ENCODE data around the gene ANKDD1A. TPM values are rescaled to one million over a fixed set of nuclear protein-coding genes. Genes with fewer than 3 reads are reported as not detected.

The ANKDD1A gene
- total and polyA plus RNA-seq, 2 experiments from 2014 or later, result 6.7 to 9.3 TPM

DNA sequence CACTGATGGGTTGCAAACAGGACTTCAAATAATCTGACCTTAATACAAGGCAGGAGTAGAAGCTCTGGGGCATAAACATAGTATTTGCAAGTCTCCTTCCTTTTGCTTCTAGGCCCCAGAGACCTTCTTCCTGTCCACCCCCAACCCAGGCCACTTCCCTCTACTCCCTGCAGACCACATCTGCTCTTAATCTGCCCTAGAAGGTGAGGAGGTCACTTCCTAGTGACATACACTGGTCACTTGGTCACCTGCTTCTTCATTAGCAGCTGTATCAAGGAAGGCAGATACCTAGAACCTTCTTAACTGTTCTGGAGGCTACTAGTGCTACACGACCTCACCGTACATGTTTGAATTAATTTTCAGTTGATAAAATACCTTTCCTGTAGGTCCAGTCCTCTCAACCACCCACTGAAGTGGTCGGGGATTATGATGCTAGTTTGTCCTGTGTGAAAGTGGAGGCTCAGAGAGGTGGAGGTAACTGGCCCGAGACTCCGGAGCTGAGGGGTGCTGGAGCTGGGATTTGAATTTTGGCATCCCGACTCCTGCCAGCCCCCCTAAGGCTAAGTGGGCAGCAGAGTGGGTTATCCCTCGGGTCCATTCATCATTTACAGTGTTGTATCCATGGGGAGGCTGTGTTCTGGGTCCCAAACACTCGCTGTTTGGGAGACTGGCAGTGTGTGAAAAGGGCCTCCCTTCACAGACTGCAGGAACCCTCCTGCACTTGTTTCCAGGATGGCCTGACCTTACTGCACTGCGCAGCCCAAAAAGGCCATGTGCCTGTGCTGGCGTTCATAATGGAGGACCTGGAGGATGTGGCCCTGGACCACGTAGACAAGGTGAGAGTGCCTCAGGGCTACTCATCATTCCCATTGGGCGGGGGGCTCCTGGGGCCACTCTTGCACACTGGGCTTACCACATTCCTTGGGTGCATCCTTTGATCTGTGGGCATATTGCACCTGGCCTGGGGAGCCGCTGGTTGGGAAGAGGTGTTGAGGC is 13.9 kb downstream of the ANKDD1A start (continued):
- TF ChIP-seq, protein P1, sequence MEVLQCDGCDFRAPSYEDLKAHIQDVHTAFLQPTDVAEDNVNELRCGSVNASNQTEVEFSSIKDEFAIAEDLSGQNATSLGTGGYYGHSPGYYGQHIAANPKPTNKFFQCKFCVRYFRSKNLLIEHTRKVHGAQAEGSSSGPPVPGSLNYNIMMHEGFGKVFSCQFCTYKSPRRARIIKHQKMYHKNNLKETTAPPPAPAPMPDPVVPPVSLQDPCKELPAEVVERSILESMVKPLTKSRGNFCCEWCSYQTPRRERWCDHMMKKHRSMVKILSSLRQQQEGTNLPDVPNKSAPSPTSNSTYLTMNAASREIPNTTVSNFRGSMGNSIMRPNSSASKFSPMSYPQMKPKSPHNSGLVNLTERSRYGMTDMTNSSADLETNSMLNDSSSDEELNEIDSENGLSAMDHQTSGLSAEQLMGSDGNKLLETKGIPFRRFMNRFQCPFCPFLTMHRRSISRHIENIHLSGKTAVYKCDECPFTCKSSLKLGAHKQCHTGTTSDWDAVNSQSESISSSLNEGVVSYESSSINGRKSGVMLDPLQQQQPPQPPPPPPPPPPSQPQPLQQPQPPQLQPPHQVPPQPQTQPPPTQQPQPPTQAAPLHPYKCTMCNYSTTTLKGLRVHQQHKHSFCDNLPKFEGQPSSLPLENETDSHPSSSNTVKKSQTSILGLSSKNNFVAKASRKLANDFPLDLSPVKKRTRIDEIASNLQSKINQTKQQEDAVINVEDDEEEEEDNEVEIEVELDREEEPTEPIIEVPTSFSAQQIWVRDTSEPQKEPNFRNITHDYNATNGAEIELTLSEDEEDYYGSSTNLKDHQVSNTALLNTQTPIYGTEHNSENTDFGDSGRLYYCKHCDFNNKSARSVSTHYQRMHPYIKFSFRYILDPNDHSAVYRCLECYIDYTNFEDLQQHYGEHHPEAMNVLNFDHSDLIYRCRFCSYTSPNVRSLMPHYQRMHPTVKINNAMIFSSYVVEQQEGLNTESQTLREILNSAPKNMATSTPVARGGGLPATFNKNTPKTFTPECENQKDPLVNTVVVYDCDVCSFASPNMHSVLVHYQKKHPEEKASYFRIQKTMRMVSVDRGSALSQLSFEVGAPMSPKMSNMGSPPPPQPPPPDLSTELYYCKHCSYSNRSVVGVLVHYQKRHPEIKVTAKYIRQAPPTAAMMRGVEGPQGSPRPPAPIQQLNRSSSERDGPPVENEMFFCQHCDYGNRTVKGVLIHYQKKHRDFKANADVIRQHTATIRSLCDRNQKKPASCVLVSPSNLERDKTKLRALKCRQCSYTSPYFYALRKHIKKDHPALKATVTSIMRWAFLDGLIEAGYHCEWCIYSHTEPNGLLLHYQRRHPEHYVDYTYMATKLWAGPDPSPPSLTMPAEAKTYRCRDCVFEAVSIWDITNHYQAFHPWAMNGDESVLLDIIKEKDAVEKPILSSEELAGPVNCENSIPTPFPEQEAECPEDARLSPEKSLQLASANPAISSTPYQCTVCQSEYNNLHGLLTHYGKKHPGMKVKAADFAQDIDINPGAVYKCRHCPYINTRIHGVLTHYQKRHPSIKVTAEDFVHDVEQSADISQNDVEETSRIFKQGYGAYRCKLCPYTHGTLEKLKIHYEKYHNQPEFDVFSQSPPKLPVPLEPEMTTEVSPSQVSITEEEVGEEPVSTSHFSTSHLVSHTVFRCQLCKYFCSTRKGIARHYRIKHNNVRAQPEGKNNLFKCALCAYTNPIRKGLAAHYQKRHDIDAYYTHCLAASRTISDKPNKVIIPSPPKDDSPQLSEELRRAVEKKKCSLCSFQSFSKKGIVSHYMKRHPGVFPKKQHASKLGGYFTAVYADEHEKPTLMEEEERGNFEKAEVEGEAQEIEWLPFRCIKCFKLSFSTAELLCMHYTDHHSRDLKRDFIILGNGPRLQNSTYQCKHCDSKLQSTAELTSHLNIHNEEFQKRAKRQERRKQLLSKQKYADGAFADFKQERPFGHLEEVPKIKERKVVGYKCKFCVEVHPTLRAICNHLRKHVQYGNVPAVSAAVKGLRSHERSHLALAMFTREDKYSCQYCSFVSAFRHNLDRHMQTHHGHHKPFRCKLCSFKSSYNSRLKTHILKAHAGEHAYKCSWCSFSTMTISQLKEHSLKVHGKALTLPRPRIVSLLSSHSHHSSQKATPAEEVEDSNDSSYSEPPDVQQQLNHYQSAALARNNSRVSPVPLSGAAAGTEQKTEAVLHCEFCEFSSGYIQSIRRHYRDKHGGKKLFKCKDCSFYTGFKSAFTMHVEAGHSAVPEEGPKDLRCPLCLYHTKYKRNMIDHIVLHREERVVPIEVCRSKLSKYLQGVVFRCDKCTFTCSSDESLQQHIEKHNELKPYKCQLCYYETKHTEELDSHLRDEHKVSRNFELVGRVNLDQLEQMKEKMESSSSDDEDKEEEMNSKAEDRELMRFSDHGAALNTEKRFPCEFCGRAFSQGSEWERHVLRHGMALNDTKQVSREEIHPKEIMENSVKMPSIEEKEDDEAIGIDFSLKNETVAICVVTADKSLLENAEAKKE (CRISPR knock-in tag; IDR thresholded peaks at IDR 0.05), result no peak
- no peak for TF ChIP-seq STAT1 (IDR thresholded peaks at IDR 0.05; ENCODE audit: unreplicated experiment)

DNA sequence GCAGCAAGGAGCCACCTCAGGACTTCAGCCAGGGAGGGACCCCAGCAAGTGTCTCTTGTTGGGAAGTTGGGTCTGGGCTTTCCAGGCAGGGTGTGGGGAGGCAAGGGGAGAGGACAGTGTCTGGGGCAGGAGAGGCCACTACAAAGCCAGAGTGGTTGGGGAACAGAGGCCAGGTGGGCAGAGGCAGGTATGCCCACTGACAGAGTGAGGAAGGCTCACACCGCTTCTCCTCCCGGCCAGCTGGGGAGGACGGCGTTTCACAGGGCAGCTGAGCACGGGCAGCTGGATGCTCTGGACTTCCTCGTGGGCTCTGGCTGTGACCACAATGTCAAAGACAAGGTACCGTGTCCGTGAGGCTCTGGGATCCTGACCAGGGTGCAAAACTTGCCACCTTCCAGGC is 15.0 kb downstream of the ANKDD1A start:
- Mint-ChIP-seq H3K27me3 (ENCODE audit: insufficient read depth, low read depth, poor library complexity) (peaks cover 8% of the 10 kb centered on the region), H3K36me3 (ENCODE audit: low read depth) (no peaks in the 10 kb centered on the region; the same call in 2 of the 3 replicates), H3K27ac (no peak overlapping the region; the same call in 1 of the 2 replicates), H3K9me3 (no peaks in the 10 kb centered on the region), H3K4me3 (no peak overlapping the region), H3K4me1 (peaks cover 9% of the 10 kb centered on the region)
- 0 out of 2 replicates have a peak, but pooled peaks cover 4% of the 10 kb centered on the region for H3K4me1 ChIP-seq (ENCODE audit: insufficient read depth)
- no peak overlapping the region for H3K4me3 ChIP-seq
- DNase-seq (ENCODE audit: low spot score), result no peak
- no peaks in the 10 kb centered on the region for H3K27me3 ChIP-seq (ENCODE audit: insufficient read depth)
- no peaks in the 10 kb centered on the region; the same call in 1 of the 2 replicates for H4K20me1 ChIP-seq (replicated peaks; ENCODE audit: insufficient read depth)
- H3F3A ChIP-seq (replicated peaks; ENCODE audit: low read depth), result 0 out of 2 replicates have a peak, but pooled peaks cover 2% of the 10 kb centered on the region
- H3K79me2 ChIP-seq (replicated peaks; ENCODE audit: insufficient read depth), result no peaks in the 10 kb centered on the region
- no peaks in the 10 kb centered on the region for H3K36me3 ChIP-seq (ENCODE audit: insufficient read depth)
- no peak overlapping the region for H3K4me2 ChIP-seq
- no peak overlapping the region for H3K27ac ChIP-seq (ENCODE audit: low read depth)
- no peak overlapping the region for H2AFZ ChIP-seq
- no peaks in the 10 kb centered on the region for H3K9me2 ChIP-seq (ENCODE audit: insufficient read depth)
- ATAC-seq, result no peak
- TF ChIP-seq, protein P2, sequence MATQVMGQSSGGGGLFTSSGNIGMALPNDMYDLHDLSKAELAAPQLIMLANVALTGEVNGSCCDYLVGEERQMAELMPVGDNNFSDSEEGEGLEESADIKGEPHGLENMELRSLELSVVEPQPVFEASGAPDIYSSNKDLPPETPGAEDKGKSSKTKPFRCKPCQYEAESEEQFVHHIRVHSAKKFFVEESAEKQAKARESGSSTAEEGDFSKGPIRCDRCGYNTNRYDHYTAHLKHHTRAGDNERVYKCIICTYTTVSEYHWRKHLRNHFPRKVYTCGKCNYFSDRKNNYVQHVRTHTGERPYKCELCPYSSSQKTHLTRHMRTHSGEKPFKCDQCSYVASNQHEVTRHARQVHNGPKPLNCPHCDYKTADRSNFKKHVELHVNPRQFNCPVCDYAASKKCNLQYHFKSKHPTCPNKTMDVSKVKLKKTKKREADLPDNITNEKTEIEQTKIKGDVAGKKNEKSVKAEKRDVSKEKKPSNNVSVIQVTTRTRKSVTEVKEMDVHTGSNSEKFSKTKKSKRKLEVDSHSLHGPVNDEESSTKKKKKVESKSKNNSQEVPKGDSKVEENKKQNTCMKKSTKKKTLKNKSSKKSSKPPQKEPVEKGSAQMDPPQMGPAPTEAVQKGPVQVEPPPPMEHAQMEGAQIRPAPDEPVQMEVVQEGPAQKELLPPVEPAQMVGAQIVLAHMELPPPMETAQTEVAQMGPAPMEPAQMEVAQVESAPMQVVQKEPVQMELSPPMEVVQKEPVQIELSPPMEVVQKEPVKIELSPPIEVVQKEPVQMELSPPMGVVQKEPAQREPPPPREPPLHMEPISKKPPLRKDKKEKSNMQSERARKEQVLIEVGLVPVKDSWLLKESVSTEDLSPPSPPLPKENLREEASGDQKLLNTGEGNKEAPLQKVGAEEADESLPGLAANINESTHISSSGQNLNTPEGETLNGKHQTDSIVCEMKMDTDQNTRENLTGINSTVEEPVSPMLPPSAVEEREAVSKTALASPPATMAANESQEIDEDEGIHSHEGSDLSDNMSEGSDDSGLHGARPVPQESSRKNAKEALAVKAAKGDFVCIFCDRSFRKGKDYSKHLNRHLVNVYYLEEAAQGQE (IDR thresholded peaks at IDR 0.05; ENCODE audit: unreplicated experiment), result no peak
- TF ChIP-seq, protein P3, sequence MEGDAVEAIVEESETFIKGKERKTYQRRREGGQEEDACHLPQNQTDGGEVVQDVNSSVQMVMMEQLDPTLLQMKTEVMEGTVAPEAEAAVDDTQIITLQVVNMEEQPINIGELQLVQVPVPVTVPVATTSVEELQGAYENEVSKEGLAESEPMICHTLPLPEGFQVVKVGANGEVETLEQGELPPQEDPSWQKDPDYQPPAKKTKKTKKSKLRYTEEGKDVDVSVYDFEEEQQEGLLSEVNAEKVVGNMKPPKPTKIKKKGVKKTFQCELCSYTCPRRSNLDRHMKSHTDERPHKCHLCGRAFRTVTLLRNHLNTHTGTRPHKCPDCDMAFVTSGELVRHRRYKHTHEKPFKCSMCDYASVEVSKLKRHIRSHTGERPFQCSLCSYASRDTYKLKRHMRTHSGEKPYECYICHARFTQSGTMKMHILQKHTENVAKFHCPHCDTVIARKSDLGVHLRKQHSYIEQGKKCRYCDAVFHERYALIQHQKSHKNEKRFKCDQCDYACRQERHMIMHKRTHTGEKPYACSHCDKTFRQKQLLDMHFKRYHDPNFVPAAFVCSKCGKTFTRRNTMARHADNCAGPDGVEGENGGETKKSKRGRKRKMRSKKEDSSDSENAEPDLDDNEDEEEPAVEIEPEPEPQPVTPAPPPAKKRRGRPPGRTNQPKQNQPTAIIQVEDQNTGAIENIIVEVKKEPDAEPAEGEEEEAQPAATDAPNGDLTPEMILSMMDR (conservative IDR thresholded peaks at IDR 0.05; ENCODE audit: low read depth in 2 of 2), result no peak
- no peak for TF ChIP-seq ETS1 (IDR thresholded peaks at IDR 0.05)

All from GM23338 (cell line).